HG03520 (cell line): ENCODE data around the gene FRAS1.
"Not testable (repeated sequence)": the region's sequence is repeated elsewhere in the genome, so short reads cannot be mapped to it uniquely, and the experiment has no call there.

ENCODE experiments used
- ATAC-seq: cut with Tn5 transposase; IDR thresholded peaks from one replicate; pipeline ENCODE4 v1.9.1; 2021; ENCODE audit warnings: mild to moderate bottlenecking, moderate library complexity; ENCODE audit not compliant: unreplicated experiment

Gene FRAS1

GRCh38 chr4:78482281-78482680, 425.2 kb downstream of the FRAS1 start:
- ATAC-seq: no peak

- ATAC-seq: no peak
These were observed 426.7 kb downstream of the FRAS1 start for GRCh38 chr4:78483811-78484210.

GRCh38 chr4:78484574-78484973, 427.5 kb downstream of the FRAS1 start:
- no peak for ATAC-seq

GRCh38 chr4:78493731-78494130, 436.6 kb downstream of the FRAS1 start:
- no peak for ATAC-seq

GRCh38 chr4:78496021-78496643, 439.0 kb downstream of the FRAS1 start:
- no peak for ATAC-seq

- ATAC-seq: not testable (repeated sequence)
These were observed 449.1 kb downstream of the FRAS1 start for GRCh38 chr4:78506260-78506659.

GRCh38 chr4:78509043-78509442, 451.9 kb downstream of the FRAS1 start:
- ATAC-seq: no peak

GRCh38 chr4:78510108-78510507, 453.0 kb downstream of the FRAS1 start:
- no peak for ATAC-seq

GRCh38 chr4:78510681-78511080, 453.6 kb downstream of the FRAS1 start:
- no peak for ATAC-seq

- ATAC-seq: no peak
These were observed 455.3 kb downstream of the FRAS1 start for GRCh38 chr4:78512357-78512920.

- no peak for ATAC-seq
These were observed 456.4 kb downstream of the FRAS1 start for GRCh38 chr4:78513411-78513975.

GRCh38 chr4:78517050-78517652, 460.0 kb downstream of the FRAS1 start:
- ATAC-seq: no peak

GRCh38 chr4:78518561-78518960, 461.4 kb downstream of the FRAS1 start:
- ATAC-seq: no peak

- ATAC-seq: no peak
These were observed 462.8 kb downstream of the FRAS1 start for GRCh38 chr4:78519962-78520361.

GRCh38 chr4:78520808-78521226, 463.7 kb downstream of the FRAS1 start:
- no peak for ATAC-seq

GRCh38 chr4:78524009-78524408, 466.9 kb downstream of the FRAS1 start:
- ATAC-seq: no peak

- ATAC-seq: no peak
These were observed 468.4 kb downstream of the FRAS1 start for GRCh38 chr4:78525559-78525958.

- ATAC-seq: no peak
These were observed 470.0 kb downstream of the FRAS1 start for GRCh38 chr4:78527103-78527502.

- ATAC-seq: no peak
These were observed 470.4 kb downstream of the FRAS1 start for GRCh38 chr4:78527555-78527954.

GRCh38 chr4:78528327-78528726, 471.2 kb downstream of the FRAS1 start:
- no peak for ATAC-seq

- ATAC-seq: no peak
These were observed 472.6 kb downstream of the FRAS1 start for GRCh38 chr4:78529569-78530209.

- ATAC-seq: no peak
These were observed 474.9 kb downstream of the FRAS1 start for GRCh38 chr4:78532046-78532445.
